ENCODE results near the gene CCDC197. TPM values are rescaled to one million over a fixed set of nuclear protein-coding genes. Genes with fewer than 3 reads are reported as not detected.

The CCDC197 gene
- total and polyA plus RNA-seq, 4 donors, result not detected

- DNase-seq, result no peak
- H3K4me1 ChIP-seq (ENCODE audit: control insufficient read depth in 5 of 5, insufficient read depth in 5 of 5, low read length in 5 of 5), result peaks cover 0 to 18% (median 8%) of the 10 kb centered on the region in 5 donors
Observed at GRCh38 chr14:93951635-93952540, 45.2 kb upstream of the CCDC197 start.

GRCh38 chr14:93952829-93953228 lies 44.3 kb upstream of the CCDC197 start:
- Histone ChIP-seq H3K4me1 (ENCODE audit: control insufficient read depth in 5 of 5, insufficient read depth in 5 of 5, low read length in 5 of 5) (peaks cover 0 to 18% (median 8%) of the 10 kb centered on the region in 5 donors), H3K9me3 (ENCODE audit: control insufficient read depth in 4 of 4, insufficient read depth in 3 of 4, low read length in 3 of 4) (no peaks in the 10 kb centered on the region), H3K27me3 (ENCODE audit: control insufficient read depth in 3 of 3, insufficient read depth in 3 of 3, low read length in 2 of 3) (no peaks in the 10 kb centered on the region), H3K9ac (ENCODE audit: insufficient read depth in 1 of 2, low read length in 2 of 2) (no peak overlapping the region), H3K36me3 (ENCODE audit: control insufficient read depth in 4 of 4, insufficient read depth in 4 of 4, low read length in 4 of 4) (no peaks in the 10 kb centered on the region), H3K4me3 (no peak overlapping the region), H3K27ac (ENCODE audit: low read depth in 1 of 2, low read length in 1 of 2) (no peak overlapping the region)
- TF ChIP-seq, protein P1, sequence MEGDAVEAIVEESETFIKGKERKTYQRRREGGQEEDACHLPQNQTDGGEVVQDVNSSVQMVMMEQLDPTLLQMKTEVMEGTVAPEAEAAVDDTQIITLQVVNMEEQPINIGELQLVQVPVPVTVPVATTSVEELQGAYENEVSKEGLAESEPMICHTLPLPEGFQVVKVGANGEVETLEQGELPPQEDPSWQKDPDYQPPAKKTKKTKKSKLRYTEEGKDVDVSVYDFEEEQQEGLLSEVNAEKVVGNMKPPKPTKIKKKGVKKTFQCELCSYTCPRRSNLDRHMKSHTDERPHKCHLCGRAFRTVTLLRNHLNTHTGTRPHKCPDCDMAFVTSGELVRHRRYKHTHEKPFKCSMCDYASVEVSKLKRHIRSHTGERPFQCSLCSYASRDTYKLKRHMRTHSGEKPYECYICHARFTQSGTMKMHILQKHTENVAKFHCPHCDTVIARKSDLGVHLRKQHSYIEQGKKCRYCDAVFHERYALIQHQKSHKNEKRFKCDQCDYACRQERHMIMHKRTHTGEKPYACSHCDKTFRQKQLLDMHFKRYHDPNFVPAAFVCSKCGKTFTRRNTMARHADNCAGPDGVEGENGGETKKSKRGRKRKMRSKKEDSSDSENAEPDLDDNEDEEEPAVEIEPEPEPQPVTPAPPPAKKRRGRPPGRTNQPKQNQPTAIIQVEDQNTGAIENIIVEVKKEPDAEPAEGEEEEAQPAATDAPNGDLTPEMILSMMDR (IDR thresholded peaks at IDR 0.05; ENCODE audit: control extremely low read depth, extremely low read depth), result no peak
- ATAC-seq (ENCODE audit: insufficient read depth, low FRiP score) (no peak), DNase-seq (no peak)
- 82 to 83% methylated on average over 3 of the region's 3 CpGs for WGBS, 2 donors

More at GRCh38 chr14:93951635-93952540, 45.2 kb upstream of the CCDC197 start:
- WGBS, 2 donors, result 62 to 66% methylated on average over 7 of the region's 7 CpGs
- Histone ChIP-seq H3K27me3 (ENCODE audit: control insufficient read depth in 3 of 3, insufficient read depth in 3 of 3, low read length in 2 of 3) (no peaks in the 10 kb centered on the region), H3K4me3 (no peak overlapping the region), H3K9me3 (ENCODE audit: control insufficient read depth in 4 of 4, insufficient read depth in 3 of 4, low read length in 3 of 4) (no peaks in the 10 kb centered on the region), H3K27ac (ENCODE audit: low read depth in 1 of 2, low read length in 1 of 2) (peak overlapping the region in 1 of 2 donors; percentile 12), H3K9ac (ENCODE audit: insufficient read depth in 1 of 2, low read length in 2 of 2) (no peak overlapping the region), H3K36me3 (ENCODE audit: control insufficient read depth in 4 of 4, insufficient read depth in 4 of 4, low read length in 4 of 4) (no peaks in the 10 kb centered on the region)
- ATAC-seq (ENCODE audit: insufficient read depth, low FRiP score), result no peak
- TF ChIP-seq, protein P1 (IDR thresholded peaks at IDR 0.05; ENCODE audit: control extremely low read depth, extremely low read depth), result no peak

GRCh38 chr14:93953263-93953662 lies 43.8 kb upstream of the CCDC197 start:
- WGBS, 2 donors, result 48 to 61% methylated on average over 14 of the region's 14 CpGs
- H3K36me3 ChIP-seq (ENCODE audit: control insufficient read depth in 4 of 4, insufficient read depth in 4 of 4, low read length in 4 of 4), result no peaks in the 10 kb centered on the region
- no peaks in the 10 kb centered on the region for H3K27me3 ChIP-seq (ENCODE audit: control insufficient read depth in 3 of 3, insufficient read depth in 3 of 3, low read length in 2 of 3)
- TF ChIP-seq, protein P1 (IDR thresholded peaks at IDR 0.05; ENCODE audit: control extremely low read depth, extremely low read depth), result no peak
- H3K9me3 ChIP-seq (ENCODE audit: control insufficient read depth in 4 of 4, insufficient read depth in 3 of 4, low read length in 3 of 4), result no peaks in the 10 kb centered on the region
- no peak overlapping the region for H3K4me3 ChIP-seq
- H3K4me1 ChIP-seq (ENCODE audit: control insufficient read depth in 5 of 5, insufficient read depth in 5 of 5, low read length in 5 of 5), result peaks cover 0 to 18% (median 8%) of the 10 kb centered on the region in 5 donors
- ATAC-seq (ENCODE audit: insufficient read depth, low FRiP score) (no peak), DNase-seq (no peak)
- peak overlapping the region in 1 of 2 donors; percentile 66 for H3K27ac ChIP-seq (ENCODE audit: low read depth in 1 of 2, low read length in 1 of 2)
- no peak overlapping the region for H3K9ac ChIP-seq (ENCODE audit: insufficient read depth in 1 of 2, low read length in 2 of 2)

All from lung (tissue), 12 donors.